HG03064 (cell line): ENCODE results near the gene THRB.

Experiments
- ATAC-seq: cut with Tn5 transposase; IDR thresholded peaks from one replicate; pipeline ENCODE4 v1.9.1; 2021; ENCODE audit warnings: low read depth; ENCODE audit not compliant: unreplicated experiment

THRB gene

DNA sequence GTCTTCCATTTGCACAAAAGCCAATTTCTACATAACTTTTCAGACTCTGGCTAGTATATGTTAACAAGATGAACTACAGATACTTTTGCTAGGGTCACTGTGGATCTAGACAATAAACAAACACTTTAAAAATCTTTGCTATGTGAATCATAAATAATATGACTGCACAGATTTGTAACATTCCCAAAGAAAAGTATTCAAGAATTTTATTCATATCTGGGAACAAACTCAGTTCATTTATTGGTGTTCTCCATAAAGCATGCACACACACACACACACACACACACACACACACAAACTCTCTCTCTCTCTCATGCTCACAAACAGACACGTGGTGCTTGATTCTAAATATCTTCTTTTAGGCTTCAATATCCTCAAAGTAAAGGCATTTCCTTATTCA lies 18.8 kb upstream of the THRB start:
- no peak for ATAC-seq

DNA sequence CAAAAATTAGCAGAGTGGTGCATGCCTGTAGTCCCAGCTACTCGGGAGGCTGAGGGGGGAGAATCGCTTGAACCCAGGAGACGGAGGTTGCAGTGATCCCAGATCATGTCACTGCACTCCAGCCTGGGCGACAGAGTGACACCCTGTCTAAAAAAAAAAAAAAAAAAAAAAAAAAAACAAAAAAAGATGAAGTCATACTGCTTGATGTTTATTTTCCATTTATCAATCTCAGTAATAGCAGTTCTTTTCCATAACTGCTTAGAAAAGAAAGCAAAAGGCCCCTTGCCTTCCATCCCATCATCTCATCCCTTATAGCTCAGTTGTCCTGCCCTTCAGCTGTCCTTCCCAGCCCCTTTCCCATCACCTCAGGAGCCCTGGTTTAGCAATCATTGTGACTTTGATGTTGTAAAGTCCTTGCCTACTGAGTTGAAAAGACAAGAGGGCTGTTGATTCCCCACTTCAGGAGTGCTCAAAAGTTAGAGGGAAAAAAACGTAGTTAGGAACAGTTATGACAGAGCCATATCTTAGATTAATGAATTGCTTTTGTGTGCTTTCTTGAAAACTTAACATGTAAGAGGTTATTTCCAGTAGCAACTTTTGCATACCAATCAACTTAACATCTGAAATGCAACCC lies 18.0 kb upstream of the THRB start:
- no peak for ATAC-seq

- ATAC-seq: no peak
Observed at GRCh38 chr3:24510030-24510648, 15.5 kb upstream of the THRB start.

DNA sequence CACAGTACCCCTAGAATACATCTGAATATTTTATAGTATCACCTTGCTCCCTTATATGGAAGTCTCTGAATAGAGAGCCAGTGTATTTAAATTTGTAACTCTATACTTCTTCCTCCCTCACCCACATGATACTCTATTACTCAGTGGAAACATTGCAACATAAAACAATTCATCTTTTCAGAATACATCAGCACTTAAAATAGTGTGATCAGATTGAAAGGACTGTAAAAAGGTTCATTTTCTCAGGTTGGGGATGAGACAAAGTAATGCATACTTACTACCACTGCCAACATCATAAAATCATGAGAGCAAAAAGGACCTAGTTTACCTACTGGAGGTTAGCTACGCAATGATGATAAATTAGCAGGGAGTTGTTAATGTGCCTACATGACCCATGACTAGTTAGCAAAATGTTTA lies 13.8 kb upstream of the THRB start:
- ATAC-seq: no peak

GRCh38 chr3:24507776-24508422 lies 13.2 kb upstream of the THRB start:
- ATAC-seq: no peak

DNA sequence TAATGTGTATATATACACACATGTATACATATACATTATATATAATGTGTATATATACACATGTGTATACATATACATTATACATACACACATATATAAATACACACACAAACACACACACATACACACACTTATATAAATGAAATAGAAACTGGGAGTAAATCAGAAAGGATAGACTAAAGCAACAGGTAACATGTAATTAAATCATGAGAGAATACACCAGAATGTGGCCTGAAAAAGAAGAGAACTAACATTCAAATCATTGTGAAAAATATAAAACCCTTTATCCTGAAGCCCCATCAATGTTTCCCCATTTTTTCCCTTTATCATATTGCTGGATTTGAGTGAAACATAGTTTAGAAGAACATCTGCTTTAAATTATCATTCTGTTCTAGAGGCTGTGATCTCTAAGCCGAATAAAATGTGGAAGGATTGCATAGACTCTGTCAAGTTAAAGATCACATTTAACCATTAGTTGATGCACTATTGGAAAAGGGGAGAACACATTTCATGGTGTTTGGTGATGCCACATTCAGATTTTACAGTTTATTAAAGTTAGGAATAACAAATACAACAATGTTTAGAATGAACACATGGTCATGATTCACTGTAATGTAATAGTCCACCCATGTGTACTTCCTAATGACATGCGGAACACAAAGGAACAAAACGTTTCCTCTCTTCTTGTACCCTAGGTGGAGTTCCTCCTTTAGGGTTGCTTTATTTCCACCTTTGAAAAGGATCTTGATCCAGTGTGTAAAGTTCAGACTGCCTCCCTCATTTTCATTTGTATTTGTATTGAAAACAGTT lies 12.5 kb upstream of the THRB start:
- no peak for ATAC-seq

- no peak for ATAC-seq
Observed at GRCh38 chr3:24505691-24506550, 11.3 kb upstream of the THRB start.

GRCh38 chr3:24504772-24505171 lies 10.1 kb upstream of the THRB start:
- no peak for ATAC-seq

GRCh38 chr3:24503616-24504113 lies 9.0 kb upstream of the THRB start:
- peak; percentile 90 for ATAC-seq

DNA sequence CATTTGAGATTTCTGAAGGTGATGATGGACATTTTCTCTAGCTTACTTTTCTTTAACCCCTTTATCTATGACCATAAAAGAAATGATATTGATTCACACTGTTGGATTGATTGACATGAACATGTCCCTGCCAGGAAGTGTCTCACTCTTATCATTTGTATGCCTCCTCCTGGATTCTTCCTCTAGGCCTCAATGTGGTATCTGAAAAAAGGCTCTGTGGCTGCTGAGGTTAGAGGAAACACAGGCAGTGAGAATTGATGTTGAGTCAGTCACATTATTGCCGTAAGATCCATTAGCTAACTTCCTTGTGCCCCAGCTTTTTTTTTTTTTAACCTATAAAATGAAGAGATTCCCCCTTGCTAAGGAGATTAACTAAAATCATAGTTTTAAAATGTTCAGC lies 8.0 kb upstream of the THRB start:
- ATAC-seq: no peak

DNA sequence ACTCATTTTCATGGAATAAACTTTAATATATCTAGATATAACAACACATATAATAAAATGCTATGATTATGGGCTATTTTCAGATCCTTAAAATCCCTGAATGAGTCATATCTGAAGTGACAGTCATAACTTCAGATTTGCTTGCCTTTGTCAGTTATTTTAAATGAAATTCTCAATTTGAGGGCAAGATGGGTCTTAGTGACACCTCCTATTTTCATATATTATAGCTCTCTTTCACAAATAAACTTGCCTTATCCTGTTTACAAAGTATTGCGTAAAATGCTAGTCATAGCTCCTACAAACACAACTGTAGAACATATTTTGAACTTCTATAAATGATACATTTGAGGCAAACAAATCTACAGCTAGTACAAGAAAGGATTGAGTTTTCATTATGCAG lies 6.2 kb upstream of the THRB start:
- no peak for ATAC-seq

- no peak for ATAC-seq
Observed at GRCh38 chr3:24499991-24500390, 5.3 kb upstream of the THRB start.

DNA sequence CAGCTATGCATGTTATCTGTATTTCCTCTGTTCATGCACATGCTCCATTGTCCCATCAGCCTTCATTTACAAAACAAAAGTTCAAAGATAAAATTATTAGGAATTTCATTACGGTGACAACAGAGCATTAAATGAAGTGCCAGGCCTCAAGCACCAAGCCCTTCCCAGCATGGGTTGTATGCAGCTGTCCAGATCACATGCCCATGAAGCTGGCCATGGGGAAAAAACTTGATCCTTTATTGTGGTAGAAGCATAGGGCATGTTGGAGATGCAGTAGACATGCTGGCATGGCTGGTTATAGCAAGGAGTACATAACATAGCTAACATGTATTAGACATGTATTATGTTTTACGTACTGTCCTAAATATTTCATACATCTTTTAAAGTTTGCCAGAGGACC lies 4.1 kb upstream of the THRB start:
- ATAC-seq: no peak

GRCh38 chr3:24498391-24498790 lies 3.7 kb upstream of the THRB start:
- ATAC-seq: no peak

DNA sequence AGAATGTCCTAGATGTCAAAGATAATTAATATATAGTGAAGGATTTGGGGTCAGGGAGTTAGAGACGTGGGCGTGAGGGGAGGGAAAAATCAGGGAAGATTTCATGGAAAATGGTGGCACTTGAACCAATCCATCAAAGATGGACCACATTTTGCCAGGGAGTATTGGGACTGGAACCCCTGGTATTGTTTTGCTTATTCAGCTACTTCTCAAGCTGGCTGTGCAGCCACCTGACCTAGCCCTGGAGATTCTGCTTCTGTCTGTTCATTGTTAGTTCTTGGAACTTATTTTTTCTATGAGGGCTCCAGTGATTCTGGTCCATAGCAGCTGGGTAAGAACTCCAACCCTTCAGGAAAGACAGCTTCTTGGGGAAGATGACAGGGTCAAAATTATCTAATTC lies 3.3 kb upstream of the THRB start:
- no peak for ATAC-seq

GRCh38 chr3:24496529-24497482 lies 2.2 kb upstream of the THRB start:
- ATAC-seq: no peak

GRCh38 chr3:24495326-24495994 lies 810 bp upstream of the THRB start:
- ATAC-seq: no peak

GRCh38 chr3:24493746-24494617 lies 668 bp downstream of the THRB start:
- no peak for ATAC-seq
